BE2C (cell line): ENCODE data around the gene RNF103.

Experiments
- DNase-seq: peaks from one replicate; pipeline ENCODE4 v3.0.0-alpha.2; 2020
- H3K27me3 ChIP-seq: fragments of 250-450 bp; sonication (Bioruptor Pico); 2 replicates; pipeline ENCODE4 v1.5.1; 2020; ENCODE audit warnings: mild to moderate bottlenecking
- H3K36me3 ChIP-seq: fragments of 250-450 bp; sonication (Bioruptor Pico); 2 replicates; pipeline ENCODE4 v1.5.1; 2020; ENCODE audit warnings: mild to moderate bottlenecking
- H3K4me1 ChIP-seq: fragments of 250-450 bp; sonication (Bioruptor Pico); 2 replicates; pipeline ENCODE4 v1.5.1; 2020
- H3K4me3 ChIP-seq: 2 replicates; pipeline ENCODE4 v1.5.1; 2011; ENCODE audit warnings: low read depth, low read length
- H3K9me3 ChIP-seq: fragments of 250-450 bp; sonication (Bioruptor Pico); 2 replicates; pipeline ENCODE4 v1.5.1; 2020
- CTCF ChIP-seq: IDR thresholded peaks from 2 replicates; pipeline ENCODE4 v1.5.1; 2012; ENCODE audit warnings: mild to moderate bottlenecking, low read depth, low read length

RNF103 gene

GRCh38 chr2:86621280-86621943 is 2.3 kb downstream of the RNF103 start:
- no peaks in the 10 kb centered on the region for H3K4me1 ChIP-seq
- DNase-seq, result no peak

GRCh38 chr2:86617738-86618137 is 5.9 kb downstream of the RNF103 start:
- Histone ChIP-seq H3K9me3 (no peaks in the 10 kb centered on the region), H3K4me3 (no peak overlapping the region), H3K36me3 (no peaks in the 10 kb centered on the region), H3K27me3 (no peaks in the 10 kb centered on the region), H3K4me1 (no peaks in the 10 kb centered on the region)
- no peak for TF ChIP-seq CTCF
- no peak for DNase-seq

More at GRCh38 chr2:86621280-86621943, 2.3 kb downstream of the RNF103 start:
- no peaks in the 10 kb centered on the region for H3K27me3 ChIP-seq
- H3K36me3 ChIP-seq, result no peaks in the 10 kb centered on the region
- TF ChIP-seq CTCF, result no peak
- H3K9me3 ChIP-seq, result no peaks in the 10 kb centered on the region
- peak overlapping the region; percentile 77 for H3K4me3 ChIP-seq

- H3K4me3 ChIP-seq, result no peak overlapping the region
These were observed 6.5 kb downstream of the RNF103 start for GRCh38 chr2:86617153-86617552.

GRCh38 chr2:86616502-86616901 is 7.2 kb downstream of the RNF103 start:
- Histone ChIP-seq H3K4me3 (no peak overlapping the region), H3K36me3 (no peaks in the 10 kb centered on the region), H3K4me1 (no peaks in the 10 kb centered on the region), H3K27me3 (no peaks in the 10 kb centered on the region), H3K9me3 (no peaks in the 10 kb centered on the region)
- no peak for TF ChIP-seq CTCF
- DNase-seq, result no peak

More at GRCh38 chr2:86617153-86617552, 6.5 kb downstream of the RNF103 start:
- Histone ChIP-seq H3K36me3 (no peaks in the 10 kb centered on the region), H3K27me3 (no peaks in the 10 kb centered on the region), H3K9me3 (no peaks in the 10 kb centered on the region), H3K4me1 (no peaks in the 10 kb centered on the region)
- TF ChIP-seq CTCF, result no peak
- DNase-seq, result no peak

- no peaks in the 10 kb centered on the region for H3K9me3 ChIP-seq
- TF ChIP-seq CTCF, result no peak
- H3K4me1 ChIP-seq, result no peaks in the 10 kb centered on the region
- no peak for DNase-seq
- no peak overlapping the region for H3K4me3 ChIP-seq
- no peaks in the 10 kb centered on the region for H3K36me3 ChIP-seq
- H3K27me3 ChIP-seq, result no peaks in the 10 kb centered on the region
These were observed 8.1 kb downstream of the RNF103 start for GRCh38 chr2:86615596-86615995.

GRCh38 chr2:86613515-86613914 is 10.2 kb downstream of the RNF103 start:
- no peaks in the 10 kb centered on the region for H3K27me3 ChIP-seq
- H3K36me3 ChIP-seq, result no peaks in the 10 kb centered on the region
- H3K4me1 ChIP-seq, result no peaks in the 10 kb centered on the region
- H3K4me3 ChIP-seq, result no peak overlapping the region
- H3K9me3 ChIP-seq, result no peaks in the 10 kb centered on the region
- no peak for TF ChIP-seq CTCF
- DNase-seq, result no peak
